Measurements from ENCODE around the gene CD2.

The CD2 gene

DNA sequence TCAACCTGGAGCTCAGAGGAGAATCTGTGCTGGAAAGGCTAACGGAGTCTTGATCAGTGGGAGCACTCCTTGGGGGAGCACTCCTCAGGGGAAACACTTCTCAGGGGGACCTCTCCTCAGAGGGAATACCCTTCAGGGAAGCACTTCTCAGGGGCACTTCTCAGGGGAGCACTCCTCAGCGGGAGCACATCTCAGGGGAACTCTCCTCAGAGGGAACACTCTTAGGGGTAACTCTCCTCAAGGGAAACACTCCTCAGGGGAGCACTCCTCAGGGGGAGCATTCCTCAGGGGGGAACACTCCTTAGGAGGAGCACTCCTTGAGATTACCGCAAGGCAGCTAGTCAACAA lies 41.2 kb downstream of the CD2 start:
- TF ChIP-seq FOXP2 (optimal IDR thresholded peaks at IDR 0.05; ENCODE audit: borderline replicate concordance, extremely low read depth, extremely low read length, insufficient read depth), result no peak
- TF ChIP-seq SIN3A (IDR thresholded peaks at IDR 0.05; ENCODE audit: borderline replicate concordance, insufficient read depth, low read length), result no peak
- TF ChIP-seq, protein P1, sequence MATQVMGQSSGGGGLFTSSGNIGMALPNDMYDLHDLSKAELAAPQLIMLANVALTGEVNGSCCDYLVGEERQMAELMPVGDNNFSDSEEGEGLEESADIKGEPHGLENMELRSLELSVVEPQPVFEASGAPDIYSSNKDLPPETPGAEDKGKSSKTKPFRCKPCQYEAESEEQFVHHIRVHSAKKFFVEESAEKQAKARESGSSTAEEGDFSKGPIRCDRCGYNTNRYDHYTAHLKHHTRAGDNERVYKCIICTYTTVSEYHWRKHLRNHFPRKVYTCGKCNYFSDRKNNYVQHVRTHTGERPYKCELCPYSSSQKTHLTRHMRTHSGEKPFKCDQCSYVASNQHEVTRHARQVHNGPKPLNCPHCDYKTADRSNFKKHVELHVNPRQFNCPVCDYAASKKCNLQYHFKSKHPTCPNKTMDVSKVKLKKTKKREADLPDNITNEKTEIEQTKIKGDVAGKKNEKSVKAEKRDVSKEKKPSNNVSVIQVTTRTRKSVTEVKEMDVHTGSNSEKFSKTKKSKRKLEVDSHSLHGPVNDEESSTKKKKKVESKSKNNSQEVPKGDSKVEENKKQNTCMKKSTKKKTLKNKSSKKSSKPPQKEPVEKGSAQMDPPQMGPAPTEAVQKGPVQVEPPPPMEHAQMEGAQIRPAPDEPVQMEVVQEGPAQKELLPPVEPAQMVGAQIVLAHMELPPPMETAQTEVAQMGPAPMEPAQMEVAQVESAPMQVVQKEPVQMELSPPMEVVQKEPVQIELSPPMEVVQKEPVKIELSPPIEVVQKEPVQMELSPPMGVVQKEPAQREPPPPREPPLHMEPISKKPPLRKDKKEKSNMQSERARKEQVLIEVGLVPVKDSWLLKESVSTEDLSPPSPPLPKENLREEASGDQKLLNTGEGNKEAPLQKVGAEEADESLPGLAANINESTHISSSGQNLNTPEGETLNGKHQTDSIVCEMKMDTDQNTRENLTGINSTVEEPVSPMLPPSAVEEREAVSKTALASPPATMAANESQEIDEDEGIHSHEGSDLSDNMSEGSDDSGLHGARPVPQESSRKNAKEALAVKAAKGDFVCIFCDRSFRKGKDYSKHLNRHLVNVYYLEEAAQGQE (IDR thresholded peaks at IDR 0.05; ENCODE audit: insufficient read depth in 1 of 2, low read depth in 2 of 2, low read length in 2 of 2), result no peak
- TF ChIP-seq POLR2AphosphoS5 (IDR thresholded peaks at IDR 0.05; ENCODE audit: low read depth, low read length), result no peak
- TF ChIP-seq TAF1 (IDR thresholded peaks at IDR 0.05; ENCODE audit: borderline replicate concordance, insufficient read depth, low read length), result no peak

DNA sequence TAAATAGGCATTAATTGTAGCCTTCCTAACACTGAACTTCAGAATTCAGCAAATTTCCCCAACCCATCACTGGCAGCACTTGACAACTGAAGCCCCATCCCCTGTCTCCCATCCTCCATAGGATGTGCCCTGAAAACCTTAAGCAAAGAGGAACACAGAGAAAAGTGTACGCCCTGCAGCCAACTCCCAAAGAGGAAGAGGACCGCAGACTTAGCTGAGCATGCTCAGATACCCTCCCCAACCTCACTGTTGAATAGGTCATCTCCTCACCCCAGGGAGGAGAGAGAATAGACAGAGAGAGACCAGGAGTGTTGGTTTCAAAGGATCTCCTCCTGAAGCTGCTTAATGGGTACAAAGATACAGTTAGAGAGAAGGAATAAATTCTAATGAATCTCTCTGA lies 50.5 kb downstream of the CD2 start:
- TF ChIP-seq TAF1 (IDR thresholded peaks at IDR 0.05; ENCODE audit: borderline replicate concordance, insufficient read depth, low read length), result no peak
- TF ChIP-seq, protein P1 (IDR thresholded peaks at IDR 0.05; ENCODE audit: insufficient read depth in 1 of 2, low read depth in 2 of 2, low read length in 2 of 2), result no peak

- TF ChIP-seq FOXP2 (optimal IDR thresholded peaks at IDR 0.05; ENCODE audit: borderline replicate concordance, extremely low read depth, extremely low read length, insufficient read depth) (no peak), TAF1 (IDR thresholded peaks at IDR 0.05; ENCODE audit: borderline replicate concordance, insufficient read depth, low read length) (no peak), POLR2AphosphoS5 (IDR thresholded peaks at IDR 0.05; ENCODE audit: low read depth, low read length) (no peak), SIN3A (IDR thresholded peaks at IDR 0.05; ENCODE audit: borderline replicate concordance, insufficient read depth, low read length) (no peak)
- TF ChIP-seq, protein P1 (IDR thresholded peaks at IDR 0.05; ENCODE audit: insufficient read depth in 1 of 2, low read depth in 2 of 2, low read length in 2 of 2), result no peak
These were observed 51.2 kb downstream of the CD2 start for GRCh38 chr1:116805398-116805797.

DNA sequence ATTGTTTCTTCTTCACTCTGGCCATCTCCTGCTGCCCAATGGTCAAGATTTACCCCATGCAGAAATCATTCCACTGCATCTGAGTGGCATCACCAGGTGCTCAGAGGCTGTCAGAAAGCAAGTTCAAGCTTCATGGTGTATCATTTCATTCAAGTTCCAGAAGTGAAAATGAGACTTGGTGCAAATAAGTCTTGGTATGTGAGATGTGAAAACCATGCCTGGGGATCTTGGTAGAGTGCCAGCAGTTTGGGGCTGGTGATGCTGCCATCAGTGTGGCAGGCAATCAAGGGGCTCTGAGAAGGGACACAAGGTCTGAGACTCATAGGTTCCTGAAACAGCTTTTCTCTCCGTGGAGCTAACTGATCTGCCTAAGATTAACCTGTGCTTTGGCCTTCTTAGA lies 52.0 kb downstream of the CD2 start:
- TF ChIP-seq TAF1 (IDR thresholded peaks at IDR 0.05; ENCODE audit: borderline replicate concordance, insufficient read depth, low read length), result no peak
- TF ChIP-seq, protein P1 (IDR thresholded peaks at IDR 0.05; ENCODE audit: insufficient read depth in 1 of 2, low read depth in 2 of 2, low read length in 2 of 2), result no peak
- no peak for TF ChIP-seq SIN3A (IDR thresholded peaks at IDR 0.05; ENCODE audit: borderline replicate concordance, insufficient read depth, low read length)
- TF ChIP-seq POLR2AphosphoS5 (IDR thresholded peaks at IDR 0.05; ENCODE audit: low read depth, low read length), result no peak

DNA sequence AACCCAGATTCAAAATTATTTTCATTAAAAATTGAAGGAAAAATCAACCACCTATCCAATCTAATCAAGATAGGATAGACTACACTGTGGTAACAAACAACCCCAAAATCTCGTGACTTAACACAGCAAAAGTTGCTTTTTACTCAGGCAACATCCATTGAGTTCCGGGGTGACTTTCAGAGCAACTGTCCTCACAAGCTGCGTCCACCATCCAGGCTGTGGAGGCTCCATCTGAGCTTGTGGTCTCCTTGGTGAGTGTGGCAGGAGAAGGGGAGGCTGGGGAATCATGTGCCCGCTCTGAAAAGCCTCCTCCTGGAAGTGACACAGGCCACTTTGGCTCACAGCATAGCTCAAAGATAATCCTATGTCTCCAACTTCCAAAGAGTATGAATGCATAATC lies 52.4 kb downstream of the CD2 start:
- TF ChIP-seq POLR2AphosphoS5 (IDR thresholded peaks at IDR 0.05; ENCODE audit: low read depth, low read length) (no peak), SIN3A (IDR thresholded peaks at IDR 0.05; ENCODE audit: borderline replicate concordance, insufficient read depth, low read length) (no peak), FOXP2 (optimal IDR thresholded peaks at IDR 0.05; ENCODE audit: borderline replicate concordance, extremely low read depth, extremely low read length, insufficient read depth) (no peak), TAF1 (IDR thresholded peaks at IDR 0.05; ENCODE audit: borderline replicate concordance, insufficient read depth, low read length) (no peak)
- TF ChIP-seq, protein P1 (IDR thresholded peaks at IDR 0.05; ENCODE audit: insufficient read depth in 1 of 2, low read depth in 2 of 2, low read length in 2 of 2), result no peak
